C4-2B (cell line): Measurements from ENCODE around the gene DES.

Source experiments
- ZFX ChIP-seq: fragments of 450-650 bp; IDR thresholded peaks from 2 replicates; pipeline ENCODE4 v1.6.1; 2017
- TF ChIP-seq, protein P1 (sequence below): fragments of 450-650 bp; conservative IDR thresholded peaks from 2 replicates; pipeline ENCODE4 v1.5.1; 2017; ENCODE audit warnings: mild to moderate bottlenecking

DNA sequence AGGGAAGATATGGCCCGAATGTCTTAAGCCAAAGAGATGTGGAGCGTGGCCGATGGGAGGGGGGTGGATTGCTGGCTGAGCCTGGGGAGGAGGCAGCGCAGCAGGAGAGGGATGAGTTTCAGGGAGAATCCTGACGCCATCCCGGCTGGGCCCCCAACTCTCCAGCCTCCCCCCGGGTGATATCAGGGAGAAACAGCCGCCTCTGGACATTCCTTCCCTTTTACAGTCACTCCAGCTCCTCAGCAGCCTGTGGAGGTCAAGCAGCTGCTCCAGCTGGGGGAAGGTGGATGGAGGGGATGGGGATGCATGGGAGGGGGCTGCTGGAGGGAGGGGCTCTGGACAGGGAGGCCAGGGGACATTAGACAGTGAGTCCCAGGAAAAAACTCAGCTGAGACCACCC lies 9.5 kb upstream of the DES start:
- TF ChIP-seq, protein P1, sequence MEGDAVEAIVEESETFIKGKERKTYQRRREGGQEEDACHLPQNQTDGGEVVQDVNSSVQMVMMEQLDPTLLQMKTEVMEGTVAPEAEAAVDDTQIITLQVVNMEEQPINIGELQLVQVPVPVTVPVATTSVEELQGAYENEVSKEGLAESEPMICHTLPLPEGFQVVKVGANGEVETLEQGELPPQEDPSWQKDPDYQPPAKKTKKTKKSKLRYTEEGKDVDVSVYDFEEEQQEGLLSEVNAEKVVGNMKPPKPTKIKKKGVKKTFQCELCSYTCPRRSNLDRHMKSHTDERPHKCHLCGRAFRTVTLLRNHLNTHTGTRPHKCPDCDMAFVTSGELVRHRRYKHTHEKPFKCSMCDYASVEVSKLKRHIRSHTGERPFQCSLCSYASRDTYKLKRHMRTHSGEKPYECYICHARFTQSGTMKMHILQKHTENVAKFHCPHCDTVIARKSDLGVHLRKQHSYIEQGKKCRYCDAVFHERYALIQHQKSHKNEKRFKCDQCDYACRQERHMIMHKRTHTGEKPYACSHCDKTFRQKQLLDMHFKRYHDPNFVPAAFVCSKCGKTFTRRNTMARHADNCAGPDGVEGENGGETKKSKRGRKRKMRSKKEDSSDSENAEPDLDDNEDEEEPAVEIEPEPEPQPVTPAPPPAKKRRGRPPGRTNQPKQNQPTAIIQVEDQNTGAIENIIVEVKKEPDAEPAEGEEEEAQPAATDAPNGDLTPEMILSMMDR = no peak
- no peak for TF ChIP-seq ZFX
